H1 (cell line): Measurements from ENCODE around the gene LAMC1.

Experiments
- BRCA1 ChIP-seq: IDR thresholded peaks from 2 replicates; pipeline ENCODE4 v1.6.1; 2012; ENCODE audit warnings: low read depth, low read length, improper control_type of control experiment
- EP300 ChIP-seq, 2 experiments: IDR thresholded peaks; 1 replicate in 1 of 2; 2 replicates in 1 of 2; pipeline ENCODE4 v1.6.1; 2011 to 2012; ENCODE audit warnings: low read depth in 2 of 2, low read length in 2 of 2, mild to moderate bottlenecking in 2 of 2, borderline replicate concordance in 1 of 2, inconsistent platforms in 1 of 2, moderate library complexity in 1 of 2
- EZH2 ChIP-seq: fragments of 200-600 bp; sonication (generic); IDR thresholded peaks from 2 replicates; pipeline ENCODE4 v1.7.1; 2012; ENCODE audit warnings: low read depth, mild to moderate bottlenecking, moderate library complexity, low read length, inconsistent platforms; ENCODE audit not compliant: severe bottlenecking
- GTF2F1 ChIP-seq: IDR thresholded peaks from 2 replicates; pipeline ENCODE4 v1.6.1; 2012; ENCODE audit warnings: low read depth, low read length, improper control_type of control experiment, borderline replicate concordance
- JUN ChIP-seq: IDR thresholded peaks from 2 replicates; pipeline ENCODE4 v1.6.1; 2011; ENCODE audit warnings: low read depth, mild to moderate bottlenecking, improper control_type of control experiment, low read length
- JUND ChIP-seq: IDR thresholded peaks from 2 replicates; pipeline ENCODE4 v1.6.1; 2011; ENCODE audit warnings: mild to moderate bottlenecking, improper control_type of control experiment, low read length
- POLR2A ChIP-seq, 2 experiments: IDR thresholded peaks; 1 replicate in 1 of 2; 2 replicates in 1 of 2; pipeline ENCODE4 v1.6.1; 2011; ENCODE audit warnings: low read depth in 2 of 2, low read length in 2 of 2, mild to moderate bottlenecking in 2 of 2; ENCODE audit errors: control extremely low read depth in 1 of 2
- RFX5 ChIP-seq: IDR thresholded peaks from 2 replicates; pipeline ENCODE4 v1.6.1; 2011; ENCODE audit warnings: low read depth, low read length, improper control_type of control experiment, borderline replicate concordance
- SRF ChIP-seq: IDR thresholded peaks from 2 replicates; pipeline ENCODE4 v1.6.1; 2011; ENCODE audit warnings: mild to moderate bottlenecking, low read depth, low read length, moderate library complexity
- TAF1 ChIP-seq: IDR thresholded peaks from 2 replicates; pipeline ENCODE4 v1.6.1; 2011; ENCODE audit warnings: mild to moderate bottlenecking, low read depth, low read length
- ZNF274 ChIP-seq: IDR thresholded peaks from 2 replicates; pipeline ENCODE4 v1.7.0; 2012; ENCODE audit warnings: low read length, borderline replicate concordance; ENCODE audit errors: extremely low read depth
- TF ChIP-seq, protein P1 (sequence below): IDR thresholded peaks from 2 replicates; pipeline ENCODE4 v1.6.1; 2011; ENCODE audit warnings: low read length, improper control_type of control experiment
- TF ChIP-seq, protein P2 (sequence below), 3 experiments: IDR thresholded peaks; 1 replicate in 2 of 3; 2 replicates in 1 of 3; pipeline versions ENCODE4 v1.5.1 to v1.6.1; 2011; ENCODE audit warnings: low read length in 3 of 3, mild to moderate bottlenecking in 3 of 3, inconsistent platforms in 2 of 3, low read depth in 1 of 3, moderate library complexity in 1 of 3; ENCODE audit not compliant: insufficient read depth in 1 of 3; ENCODE audit errors: control extremely low read depth in 1 of 3
- TF ChIP-seq, protein P3 (sequence below): IDR thresholded peaks from 2 replicates; pipeline ENCODE4 v1.6.1; 2012; ENCODE audit warnings: inconsistent platforms

DNA sequence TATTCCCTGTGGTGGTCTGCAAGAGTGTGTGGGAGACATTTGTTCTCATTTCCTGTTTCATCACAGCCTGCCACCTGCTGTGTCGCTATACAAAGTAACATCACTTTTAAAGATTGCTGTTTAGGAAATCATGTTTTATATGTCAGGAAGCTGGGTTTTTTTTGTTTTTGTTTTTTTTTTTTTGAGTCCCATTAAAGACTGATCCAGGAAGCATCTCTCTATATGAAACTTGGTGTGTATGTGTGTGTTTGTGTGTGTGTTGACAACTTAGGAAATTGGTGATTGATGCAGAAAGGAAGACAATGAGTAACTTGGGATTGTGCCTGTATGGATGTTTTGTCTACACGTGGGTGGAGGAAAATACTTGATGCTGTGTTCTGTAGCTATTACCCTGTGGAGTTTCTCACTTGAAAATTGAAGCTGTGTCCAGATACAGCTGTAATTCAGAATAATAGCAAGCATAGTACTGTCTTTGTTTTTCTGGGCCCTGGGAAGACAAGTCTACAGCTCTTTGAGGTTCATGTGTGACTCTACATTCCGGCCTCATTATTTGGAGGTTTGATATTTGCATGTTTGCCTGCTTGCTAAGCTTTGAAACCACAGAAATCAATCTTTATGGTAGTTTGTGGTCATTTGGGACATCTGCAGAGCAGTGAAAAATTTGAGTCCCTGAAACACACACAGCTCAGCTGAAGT, 47.9 kb downstream of the LAMC1 start:
- TF ChIP-seq, protein P1, sequence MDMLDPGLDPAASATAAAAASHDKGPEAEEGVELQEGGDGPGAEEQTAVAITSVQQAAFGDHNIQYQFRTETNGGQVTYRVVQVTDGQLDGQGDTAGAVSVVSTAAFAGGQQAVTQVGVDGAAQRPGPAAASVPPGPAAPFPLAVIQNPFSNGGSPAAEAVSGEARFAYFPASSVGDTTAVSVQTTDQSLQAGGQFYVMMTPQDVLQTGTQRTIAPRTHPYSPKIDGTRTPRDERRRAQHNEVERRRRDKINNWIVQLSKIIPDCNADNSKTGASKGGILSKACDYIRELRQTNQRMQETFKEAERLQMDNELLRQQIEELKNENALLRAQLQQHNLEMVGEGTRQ = no peak
- TF ChIP-seq, protein P2, sequence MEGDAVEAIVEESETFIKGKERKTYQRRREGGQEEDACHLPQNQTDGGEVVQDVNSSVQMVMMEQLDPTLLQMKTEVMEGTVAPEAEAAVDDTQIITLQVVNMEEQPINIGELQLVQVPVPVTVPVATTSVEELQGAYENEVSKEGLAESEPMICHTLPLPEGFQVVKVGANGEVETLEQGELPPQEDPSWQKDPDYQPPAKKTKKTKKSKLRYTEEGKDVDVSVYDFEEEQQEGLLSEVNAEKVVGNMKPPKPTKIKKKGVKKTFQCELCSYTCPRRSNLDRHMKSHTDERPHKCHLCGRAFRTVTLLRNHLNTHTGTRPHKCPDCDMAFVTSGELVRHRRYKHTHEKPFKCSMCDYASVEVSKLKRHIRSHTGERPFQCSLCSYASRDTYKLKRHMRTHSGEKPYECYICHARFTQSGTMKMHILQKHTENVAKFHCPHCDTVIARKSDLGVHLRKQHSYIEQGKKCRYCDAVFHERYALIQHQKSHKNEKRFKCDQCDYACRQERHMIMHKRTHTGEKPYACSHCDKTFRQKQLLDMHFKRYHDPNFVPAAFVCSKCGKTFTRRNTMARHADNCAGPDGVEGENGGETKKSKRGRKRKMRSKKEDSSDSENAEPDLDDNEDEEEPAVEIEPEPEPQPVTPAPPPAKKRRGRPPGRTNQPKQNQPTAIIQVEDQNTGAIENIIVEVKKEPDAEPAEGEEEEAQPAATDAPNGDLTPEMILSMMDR (IDR thresholded peaks at IDR 0.05; ENCODE audit: control extremely low read depth in 1 of 3, insufficient read depth in 1 of 3, low read depth in 1 of 3, low read length in 3 of 3) = no peak
- TF ChIP-seq JUND (no peak), POLR2A (IDR thresholded peaks at IDR 0.05; ENCODE audit: control extremely low read depth in 1 of 2, low read depth in 2 of 2, low read length in 2 of 2) (no peak), BRCA1 (no peak), RFX5 (no peak), GTF2F1 (no peak), EZH2 (no peak), SRF (no peak), EP300 (IDR thresholded peaks at IDR 0.05; ENCODE audit: borderline replicate concordance in 1 of 2, low read depth in 2 of 2, low read length in 2 of 2) (no peak), JUN (no peak), TAF1 (no peak), ZNF274 (no peak)
- TF ChIP-seq, protein P3, sequence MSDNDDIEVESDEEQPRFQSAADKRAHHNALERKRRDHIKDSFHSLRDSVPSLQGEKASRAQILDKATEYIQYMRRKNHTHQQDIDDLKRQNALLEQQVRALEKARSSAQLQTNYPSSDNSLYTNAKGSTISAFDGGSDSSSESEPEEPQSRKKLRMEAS = no peak
